COLO668 (cell line): ENCODE data around the gene GABBR2.

Experiments used
- DNase-seq: peaks from one replicate; lab custom pipeline; 2025; ENCODE audit not compliant: unreplicated experiment; lab: John Stamatoyannopoulos, UW

The GABBR2 gene

GRCh38 chr9:98572054-98572627 is 136.6 kb downstream of the GABBR2 start:
- DNase-seq, result no peak

DNA sequence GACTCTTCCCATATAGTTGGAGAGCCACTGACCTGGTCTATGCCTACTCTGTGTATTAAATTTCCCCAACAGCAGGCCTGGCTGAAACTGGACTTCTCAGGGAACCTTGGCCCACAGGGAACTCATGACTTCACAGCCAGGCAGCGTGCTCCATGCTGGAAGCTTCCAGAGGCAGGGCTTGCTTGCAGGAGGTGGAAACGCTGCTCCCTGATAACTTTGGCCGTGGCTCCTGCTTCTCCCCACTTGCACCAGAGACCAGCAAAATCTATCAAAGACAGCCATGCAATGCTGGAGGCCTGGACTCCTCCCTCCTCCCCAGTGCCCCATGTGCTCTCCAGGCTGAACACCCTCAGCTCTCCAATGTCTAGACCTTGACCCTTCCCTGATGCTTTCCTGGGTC is 137.1 kb downstream of the GABBR2 start:
- no peak for DNase-seq

GRCh38 chr9:98570663-98571440 is 137.9 kb downstream of the GABBR2 start:
- no peak for DNase-seq

DNA sequence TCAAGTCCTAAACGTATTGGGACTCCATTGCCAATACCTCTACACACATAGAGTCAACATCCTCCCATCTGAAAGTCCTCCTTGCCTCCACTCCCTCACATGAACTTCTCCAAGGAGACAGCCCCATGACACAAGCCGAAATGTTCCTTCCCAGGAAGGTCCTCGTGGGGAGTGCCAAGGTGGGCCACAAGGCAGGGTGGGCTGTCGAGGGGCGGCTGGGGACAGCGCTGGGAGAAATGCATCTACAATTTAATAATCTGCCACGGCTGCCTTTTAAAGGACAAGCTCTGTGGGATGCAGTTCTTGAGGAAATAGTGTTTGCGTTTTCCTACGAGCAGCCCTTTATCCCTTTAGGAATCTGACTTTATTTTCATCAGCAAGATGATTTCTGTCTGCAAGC is 138.7 kb downstream of the GABBR2 start:
- no peak for DNase-seq

DNA sequence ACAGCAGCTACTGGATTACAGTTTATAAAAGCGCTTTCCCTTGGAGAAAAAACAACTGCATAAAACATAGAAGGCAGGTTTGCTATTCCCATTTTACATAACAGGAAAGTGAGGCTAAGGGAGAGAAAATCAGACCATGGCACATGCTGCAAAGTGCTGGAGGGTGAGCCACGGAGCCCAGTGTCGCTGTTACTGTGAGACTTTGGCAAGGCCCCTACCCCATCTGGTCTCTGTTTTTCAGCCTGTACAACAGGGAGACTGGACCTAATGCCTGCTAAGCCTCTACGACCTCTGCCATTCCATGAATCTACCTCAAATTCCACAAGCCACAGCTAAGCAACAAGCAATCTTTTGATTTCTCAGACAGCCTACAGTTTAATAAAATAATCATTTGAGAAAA is 139.2 kb downstream of the GABBR2 start:
- DNase-seq, result no peak

- DNase-seq, result no peak
Measured at GRCh38 chr9:98568909-98569469, 139.7 kb downstream of the GABBR2 start.

DNA sequence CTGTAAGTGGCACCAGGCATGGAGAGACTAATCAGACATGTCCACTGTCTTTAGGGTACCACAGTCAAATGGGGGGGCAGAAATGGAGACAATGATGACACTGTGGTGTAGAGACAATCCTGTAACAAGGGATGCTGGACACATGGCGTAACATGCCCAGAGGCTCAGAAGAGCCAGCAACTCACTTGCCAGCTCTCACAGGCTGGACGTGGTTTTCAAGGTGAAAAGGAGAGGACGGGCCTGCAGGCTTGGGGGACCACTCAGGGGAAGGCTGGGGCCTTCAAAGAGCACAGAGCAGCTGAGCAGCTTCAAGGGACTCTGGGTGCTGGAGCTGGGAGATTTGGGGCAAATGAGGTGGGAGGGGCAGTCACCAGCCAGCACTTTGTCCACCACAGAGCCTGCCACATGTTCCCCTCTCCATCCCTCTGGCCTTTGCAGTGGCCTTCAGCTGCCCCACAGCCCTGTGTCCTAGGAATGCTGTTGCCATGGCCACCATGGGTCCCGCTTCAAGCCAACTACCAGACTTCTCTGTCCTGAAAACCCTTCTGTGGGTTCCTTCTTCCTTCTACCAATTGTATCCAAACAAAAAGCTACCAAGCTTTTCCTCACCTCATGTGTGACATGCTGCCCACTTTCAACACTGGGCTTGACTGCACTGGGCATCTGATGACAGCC is 140.4 kb downstream of the GABBR2 start:
- DNase-seq, result no peak

- no peak for DNase-seq
Measured at GRCh38 chr9:98567540-98568233, 141.0 kb downstream of the GABBR2 start.

DNA sequence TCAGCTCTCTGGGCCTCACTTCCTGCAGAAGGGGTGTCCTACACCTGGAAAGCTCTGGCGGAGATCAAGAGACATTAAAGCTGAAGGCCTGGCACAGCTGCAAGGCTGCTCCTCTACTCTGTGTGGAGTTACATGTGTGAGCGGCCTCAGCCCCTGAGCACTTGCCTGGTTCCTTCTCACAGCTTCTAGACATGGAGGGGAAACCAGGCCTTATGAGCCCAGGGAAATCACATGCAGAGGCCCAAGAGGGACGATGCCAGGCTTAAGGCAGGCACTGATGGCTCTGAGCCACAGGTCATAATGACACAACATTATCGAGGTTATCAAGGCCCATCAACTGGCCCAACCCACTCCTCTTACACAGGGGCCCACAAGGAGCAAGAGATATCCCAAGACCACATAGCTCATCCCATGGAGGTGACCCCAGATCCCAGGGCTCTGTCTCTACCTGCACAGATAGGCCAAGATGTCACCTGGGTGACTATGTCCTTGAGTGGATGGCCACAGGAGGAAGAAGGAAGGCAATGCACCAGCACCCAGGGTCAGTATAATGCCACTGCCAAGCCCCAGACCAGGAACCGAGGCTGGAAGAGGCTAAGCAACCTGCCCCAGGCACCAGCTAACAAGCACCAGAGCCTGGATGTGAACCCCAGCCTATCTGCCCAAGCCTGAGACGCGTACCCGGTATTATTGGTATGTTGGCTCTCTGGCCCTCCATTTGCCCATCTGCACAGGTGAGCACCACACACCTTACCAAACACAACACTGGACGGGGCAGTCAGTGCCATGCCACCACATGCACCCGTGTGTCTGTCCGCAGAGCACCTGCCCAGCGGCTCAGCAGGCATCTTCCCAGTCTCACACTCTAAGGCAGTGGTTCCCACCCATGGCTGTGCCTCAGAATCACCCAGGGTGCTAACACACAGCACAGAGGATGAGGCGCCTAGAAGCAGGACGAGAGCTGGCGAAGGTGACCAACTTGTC is 143.3 kb downstream of the GABBR2 start:
- DNase-seq, result no peak

- no peak for DNase-seq
Measured at GRCh38 chr9:98564714-98565113, 144.0 kb downstream of the GABBR2 start.

- no peak for DNase-seq
Measured at GRCh38 chr9:98563988-98564387, 144.7 kb downstream of the GABBR2 start.

- no peak for DNase-seq
Measured at GRCh38 chr9:98563212-98563907, 145.4 kb downstream of the GABBR2 start.

DNA sequence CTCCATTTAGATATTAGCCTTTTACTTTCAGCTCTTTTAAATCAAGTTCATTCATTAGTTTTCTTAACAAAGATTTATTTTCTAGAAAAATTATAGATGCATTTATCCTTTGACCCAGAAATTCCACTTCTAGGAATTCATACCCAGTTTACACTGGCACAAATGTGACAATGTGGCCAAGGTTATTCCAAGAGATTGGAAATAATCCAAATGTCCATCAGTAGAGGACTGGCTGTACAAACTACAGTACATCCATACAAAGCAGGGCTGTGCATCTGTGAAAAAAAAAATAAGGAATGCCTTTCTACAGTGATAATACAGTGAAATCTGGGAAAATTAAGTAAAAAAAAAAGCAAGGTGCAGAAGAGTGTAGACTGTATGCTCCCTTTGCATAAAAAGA is 149.2 kb downstream of the GABBR2 start:
- DNase-seq, result no peak

- no peak for DNase-seq
Measured at GRCh38 chr9:98558575-98558974, 150.2 kb downstream of the GABBR2 start.

DNA sequence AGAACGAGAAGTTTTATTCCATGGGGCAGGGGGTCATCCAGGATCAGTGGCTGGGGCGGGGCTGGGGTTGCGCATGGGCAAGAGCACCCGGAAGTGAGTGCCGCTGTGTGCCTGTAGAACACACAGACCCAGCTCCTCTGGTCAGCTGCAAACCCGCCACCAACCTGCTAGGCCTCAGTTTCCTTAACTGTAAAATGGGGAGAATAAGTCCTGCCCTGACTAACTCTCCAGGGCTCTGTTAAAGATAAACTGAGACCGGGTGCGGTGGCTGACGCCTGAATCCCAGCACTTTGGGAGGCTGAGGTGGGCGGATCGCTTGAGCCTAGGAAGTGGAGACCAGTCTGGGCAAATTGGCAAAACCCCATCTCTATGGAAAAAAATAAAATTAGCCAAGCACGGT is 152.2 kb downstream of the GABBR2 start:
- DNase-seq, result no peak

DNA sequence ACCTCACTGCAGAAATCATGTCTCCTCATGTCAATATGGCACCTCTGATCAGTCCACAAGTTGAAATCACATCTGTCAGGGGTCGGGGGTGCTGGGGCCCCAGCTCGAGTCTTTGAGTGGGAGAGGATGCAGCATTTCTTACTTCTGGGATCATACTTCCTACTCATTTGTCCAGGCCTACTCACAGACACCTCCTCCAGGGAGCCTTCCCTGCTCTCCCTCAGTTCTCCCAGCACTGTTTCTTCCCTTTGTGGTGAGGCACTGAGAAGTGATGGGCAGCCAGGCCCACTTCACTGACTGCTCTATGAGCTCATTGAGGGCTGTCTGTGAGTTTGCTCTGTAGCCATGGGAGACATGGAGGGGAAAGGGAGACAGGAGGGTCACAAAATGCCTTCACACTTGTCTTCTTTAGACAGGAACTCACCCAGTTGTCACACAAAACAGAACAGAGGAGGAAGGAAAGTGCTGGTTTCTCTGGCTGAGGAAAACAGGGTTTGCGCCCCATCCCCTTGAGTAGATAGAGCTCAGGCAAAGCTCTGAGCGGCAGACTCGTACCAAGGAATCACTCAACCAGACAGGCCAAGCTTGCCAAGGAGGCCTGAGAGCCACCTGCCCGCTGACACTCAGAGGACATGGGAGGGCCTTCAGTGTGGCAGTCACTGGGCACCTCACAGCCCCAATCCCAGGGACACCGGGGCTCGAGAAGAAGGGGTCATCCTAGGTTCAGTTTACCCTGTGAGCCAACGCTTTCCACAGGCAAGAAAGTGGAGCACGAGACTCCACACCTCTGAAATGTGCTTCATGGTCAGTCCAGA is 152.9 kb downstream of the GABBR2 start:
- no peak for DNase-seq

GRCh38 chr9:98554752-98555151 is 154.0 kb downstream of the GABBR2 start:
- DNase-seq, result no peak

DNA sequence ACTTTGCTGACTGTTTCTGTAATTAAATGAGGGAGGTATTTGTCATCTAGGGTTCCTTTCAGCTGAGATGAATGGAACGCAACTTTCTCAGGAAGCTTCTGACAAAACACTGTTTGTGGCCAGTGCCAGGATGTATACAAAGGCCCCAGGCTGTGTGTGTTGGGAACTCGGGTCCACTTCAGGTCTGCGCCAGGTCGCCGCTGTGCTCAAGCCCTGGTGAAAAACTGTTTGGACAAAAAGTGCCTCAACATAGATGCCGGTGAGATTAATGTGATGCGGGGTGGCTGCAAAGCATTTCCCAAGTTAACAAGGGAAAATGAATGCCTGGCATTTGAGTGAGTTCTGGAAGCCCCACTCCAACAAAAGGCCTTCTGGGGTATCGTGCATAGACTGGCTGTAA is 156.4 kb downstream of the GABBR2 start:
- no peak for DNase-seq
